ENCODE data around the gene UBR7. TPM values are rescaled to one million over a fixed set of nuclear protein-coding genes. Genes with fewer than 3 reads are reported as not detected.

The UBR7 gene
- total RNA-seq, 1 donor from 2014 or later, result 24.8 TPM

GRCh38 chr14:93186466-93186865 is 20.6 kb upstream of the UBR7 start:
- H3K4me3 ChIP-seq (ENCODE audit: low read depth, low read length), result no peak overlapping the region

DNA sequence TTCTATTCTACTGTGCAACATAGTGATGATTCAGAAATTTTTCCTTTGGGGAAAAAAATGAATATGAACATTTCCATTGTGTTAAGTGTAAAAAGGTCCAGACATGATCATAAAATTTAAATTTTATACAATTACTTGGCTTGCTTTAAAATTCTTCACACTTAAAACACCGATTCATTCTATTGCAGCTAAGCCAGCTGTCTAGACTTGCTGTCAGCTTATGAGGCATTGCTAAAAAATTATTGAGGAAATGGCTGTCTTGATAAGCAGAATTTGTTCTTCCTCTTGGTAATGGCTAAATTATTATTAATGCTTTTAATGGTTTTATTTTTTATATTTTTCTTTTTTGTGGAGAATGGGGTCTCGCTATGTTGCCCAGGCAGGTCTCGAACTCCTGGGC is 20.1 kb upstream of the UBR7 start:
- TF ChIP-seq CTCF (conservative IDR thresholded peaks at IDR 0.05; ENCODE audit: low read depth, low read length), result no peak
- DNase-seq (ENCODE audit: low read depth), result no peak
- H3K4me3 ChIP-seq (ENCODE audit: low read depth, low read length), result no peak overlapping the region

More at GRCh38 chr14:93186466-93186865, 20.6 kb upstream of the UBR7 start:
- no peak for DNase-seq (ENCODE audit: low read depth)
- TF ChIP-seq CTCF (conservative IDR thresholded peaks at IDR 0.05; ENCODE audit: low read depth, low read length), result no peak

GRCh38 chr14:93195316-93195999 is 11.6 kb upstream of the UBR7 start:
- no peak for TF ChIP-seq CTCF (conservative IDR thresholded peaks at IDR 0.05; ENCODE audit: low read depth, low read length)
- H3K4me3 ChIP-seq (ENCODE audit: low read depth, low read length), result no peak overlapping the region
- no peak for DNase-seq (ENCODE audit: low read depth)

GRCh38 chr14:93199031-93199430 is 8.0 kb upstream of the UBR7 start:
- no peak for TF ChIP-seq CTCF (conservative IDR thresholded peaks at IDR 0.05; ENCODE audit: low read depth, low read length)
- no peak for DNase-seq (ENCODE audit: low read depth)

DNA sequence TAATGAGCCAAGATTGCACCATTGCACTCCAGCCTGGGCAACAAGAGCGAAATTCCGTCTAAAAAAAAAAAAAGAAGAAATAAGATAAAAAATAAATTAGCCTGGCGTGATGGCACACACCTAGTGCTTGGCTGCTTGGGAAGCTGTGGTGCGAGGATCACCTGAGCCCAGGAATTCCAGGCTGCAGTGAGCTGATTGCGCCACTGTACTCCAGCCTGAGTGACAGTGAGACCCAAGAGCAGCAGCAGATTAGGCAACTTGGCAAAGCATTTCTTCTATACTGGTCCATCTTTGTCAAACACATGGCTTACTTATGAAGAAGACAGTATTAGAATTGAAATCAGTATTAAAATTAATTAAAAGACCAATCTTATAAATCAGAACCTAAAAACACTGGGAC is 6.5 kb upstream of the UBR7 start:
- no peak for TF ChIP-seq CTCF (conservative IDR thresholded peaks at IDR 0.05; ENCODE audit: low read depth, low read length)
- DNase-seq (ENCODE audit: low read depth), result no peak
- H3K4me3 ChIP-seq (ENCODE audit: low read depth, low read length), result no peak overlapping the region

More at GRCh38 chr14:93199031-93199430, 8.0 kb upstream of the UBR7 start:
- no peak overlapping the region for H3K4me3 ChIP-seq (ENCODE audit: low read depth, low read length)

DNA sequence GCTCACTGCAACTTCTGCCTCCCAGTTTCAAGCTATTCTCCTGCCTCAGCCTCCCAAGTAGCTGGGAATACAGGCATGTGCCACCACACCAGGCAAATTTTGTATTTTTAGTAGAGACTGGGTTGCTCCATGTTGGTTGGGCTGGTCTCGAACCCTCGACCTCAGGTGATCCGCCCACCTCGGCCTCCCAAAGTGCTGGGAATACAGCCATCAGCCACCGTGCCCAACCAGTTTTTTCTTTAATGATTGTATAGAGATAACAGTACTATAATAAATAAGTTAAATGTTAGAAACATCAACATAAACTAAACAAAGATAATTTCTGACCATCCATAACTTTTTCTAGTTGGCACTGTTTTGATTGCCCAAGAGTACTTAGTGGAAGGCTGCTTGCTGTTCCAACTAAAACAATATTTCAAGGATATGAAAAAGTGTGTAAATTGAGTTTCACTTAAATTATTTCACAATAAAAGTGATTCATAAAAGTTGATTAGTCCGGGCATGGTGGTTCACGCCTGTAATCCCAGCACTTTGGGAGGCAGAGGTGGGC is 5.8 kb upstream of the UBR7 start:
- DNase-seq (ENCODE audit: low read depth), result no peak
- H3K4me3 ChIP-seq (ENCODE audit: low read depth, low read length), result no peak overlapping the region
- no peak for TF ChIP-seq CTCF (conservative IDR thresholded peaks at IDR 0.05; ENCODE audit: low read depth, low read length)

Data from epithelial cell of proximal tubule (primary cell).